T-helper 1 cell treated with Interleukin-12 subunit alpha and Interleukin-12 subunit beta and Interleukin-4 antibody, amounts not matched to agents 30 ng/mL and 1 ng/mL, for 36 hours (primary cell): Measurements from ENCODE around the gene GNA15. TPM values are rescaled to one million over a fixed set of nuclear protein-coding genes. Genes with fewer than 3 reads are reported as not detected.

Experiments used
- intact Hi-C: fragments of 100-400 bp; cut with micrococcal nuclease; formaldehyde crosslinking; loops from one replicate; pipeline ENCODE4 v1.15.1; 2024
- total RNA-seq: library from RNA; stranded (reverse); gene quantifications from 2 replicates; pipeline ENCODE4 v1.2.3, GENCODE V29; 2022

The GNA15 gene
- total RNA-seq, 1 donor from 2014 or later, result 140 TPM

- intact Hi-C loops, result no loop called here
Measured at GRCh38 chr19:3120611-3121276, 15.1 kb upstream of the GNA15 start.

- intact Hi-C loops, result no loop called here
Measured at GRCh38 chr19:3121396-3121795, 14.4 kb upstream of the GNA15 start.

GRCh38 chr19:3121821-3122511, 13.9 kb upstream of the GNA15 start:
- intact Hi-C loops, result no loop called here

GRCh38 chr19:3122512-3122870, 13.3 kb upstream of the GNA15 start:
- intact Hi-C loops, result no loop called here

GRCh38 chr19:3123088-3123721, 12.6 kb upstream of the GNA15 start:
- intact Hi-C loops, result no loop called here

- intact Hi-C loops, result no loop called here
Measured at GRCh38 chr19:3123956-3124355, 11.9 kb upstream of the GNA15 start.

- intact Hi-C loops, result no loop called here
Measured at GRCh38 chr19:3124630-3125029, 11.2 kb upstream of the GNA15 start.

- intact Hi-C loops, result no loop called here
Measured at GRCh38 chr19:3125900-3126524, 9.8 kb upstream of the GNA15 start.

GRCh38 chr19:3129112-3129511, 6.7 kb upstream of the GNA15 start:
- intact Hi-C loops, result loop anchor here (1.0 kb wide), 1 partner anchor 34 kb away; no protein-coding TSS in a partner anchor

GRCh38 chr19:3131168-3131567, 4.7 kb upstream of the GNA15 start:
- intact Hi-C loops, result no loop called here

- intact Hi-C loops, result loop anchor here (1.0 to 2.0 kb wide), 2 partner anchors 9 to 46 kb away; partner anchors contain the start of gene S1PR4
Measured at GRCh38 chr19:3132971-3133792, 2.7 kb upstream of the GNA15 start.

GRCh38 chr19:3133793-3134116, 2.1 kb upstream of the GNA15 start:
- intact Hi-C loops, result loop anchor here (1.0 to 2.0 kb wide), 2 partner anchors 9 to 45 kb away; partner anchors contain the start of gene S1PR4

GRCh38 chr19:3136684-3137055, 837 bp downstream of the GNA15 start:
- intact Hi-C loops, result loop anchor here (2.0 kb wide), 2 partner anchors 18 to 48 kb away; partner anchors contain the start of gene NCLN

- intact Hi-C loops, result loop anchor here (2.0 kb wide), 2 partner anchors 18 to 48 kb away; partner anchors contain the start of gene NCLN
Measured at GRCh38 chr19:3137119-3137518, 1.3 kb downstream of the GNA15 start.

- intact Hi-C loops, result no loop called here
Measured at GRCh38 chr19:3138268-3138667, 2.4 kb downstream of the GNA15 start.

- intact Hi-C loops, result loop anchor here (5.0 kb wide), 1 partner anchor 438 kb away; the partner anchor contains the start of gene GNG7
Measured at GRCh38 chr19:3140667-3141038, 4.8 kb downstream of the GNA15 start.

GRCh38 chr19:3142292-3142670, 6.4 kb downstream of the GNA15 start:
- intact Hi-C loops, result loop anchor here (1.0 to 5.0 kb wide), 3 partner anchors 9 to 440 kb away; partner anchors contain the start of gene GNG7

- intact Hi-C loops, result loop anchor here (1.0 to 5.0 kb wide), 3 partner anchors 10 to 441 kb away; partner anchors contain the start of gene GNG7
Measured at GRCh38 chr19:3142781-3143337, 7.0 kb downstream of the GNA15 start.

GRCh38 chr19:3145909-3146676, 10.3 kb downstream of the GNA15 start:
- intact Hi-C loops, result loop anchor here (1.0 kb wide), 1 partner anchor 17 kb away; no protein-coding TSS in a partner anchor

GRCh38 chr19:3146677-3147100, 10.9 kb downstream of the GNA15 start:
- intact Hi-C loops, result loop anchor here (1.0 kb wide), 1 partner anchor 17 kb away; no protein-coding TSS in a partner anchor
